ENCODE results near the gene TM4SF4.

Gene TM4SF4

GRCh38 chr3:149515249-149515648 lies 40.8 kb downstream of the TM4SF4 start:
- no peak for DNase-seq

DNA sequence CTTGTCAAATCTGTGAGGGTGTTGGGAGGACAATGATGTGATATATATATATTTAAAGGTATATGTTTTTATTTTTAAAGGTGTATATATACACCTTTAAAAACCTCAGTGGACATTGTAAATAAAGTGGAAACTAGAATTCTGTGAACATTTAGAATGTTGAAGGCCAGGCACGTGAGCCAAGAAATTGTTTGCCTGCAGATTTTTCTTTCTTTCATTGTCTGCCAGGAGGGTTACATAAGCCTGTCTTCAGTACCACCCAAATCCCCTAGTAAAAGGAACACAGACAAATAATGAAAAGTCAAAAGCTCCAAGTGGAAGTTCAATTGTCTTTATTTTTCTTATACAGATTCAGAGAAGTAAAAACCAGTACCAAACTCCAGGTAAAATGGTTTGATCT lies 42.4 kb downstream of the TM4SF4 start:
- no peak for DNase-seq

DNA sequence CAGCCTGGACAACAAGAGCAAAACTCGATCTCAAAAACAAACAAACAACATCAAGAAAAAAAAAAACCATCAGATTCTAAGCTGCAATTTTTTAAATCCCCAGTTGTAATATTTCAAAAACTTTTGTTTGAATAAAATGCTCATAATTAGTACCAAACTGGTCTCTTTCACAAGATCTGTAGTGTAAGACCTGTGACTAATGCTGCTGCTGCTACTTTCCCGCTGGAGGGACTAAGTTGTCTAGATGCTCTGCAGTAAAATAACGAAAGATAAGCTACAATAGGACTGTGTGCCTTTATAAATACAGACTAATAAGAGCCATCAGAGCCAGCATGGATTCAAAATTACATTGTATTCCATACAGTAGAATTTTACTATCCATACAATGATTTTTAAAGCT lies 45.4 kb downstream of the TM4SF4 start:
- DNase-seq: no peak

DNA sequence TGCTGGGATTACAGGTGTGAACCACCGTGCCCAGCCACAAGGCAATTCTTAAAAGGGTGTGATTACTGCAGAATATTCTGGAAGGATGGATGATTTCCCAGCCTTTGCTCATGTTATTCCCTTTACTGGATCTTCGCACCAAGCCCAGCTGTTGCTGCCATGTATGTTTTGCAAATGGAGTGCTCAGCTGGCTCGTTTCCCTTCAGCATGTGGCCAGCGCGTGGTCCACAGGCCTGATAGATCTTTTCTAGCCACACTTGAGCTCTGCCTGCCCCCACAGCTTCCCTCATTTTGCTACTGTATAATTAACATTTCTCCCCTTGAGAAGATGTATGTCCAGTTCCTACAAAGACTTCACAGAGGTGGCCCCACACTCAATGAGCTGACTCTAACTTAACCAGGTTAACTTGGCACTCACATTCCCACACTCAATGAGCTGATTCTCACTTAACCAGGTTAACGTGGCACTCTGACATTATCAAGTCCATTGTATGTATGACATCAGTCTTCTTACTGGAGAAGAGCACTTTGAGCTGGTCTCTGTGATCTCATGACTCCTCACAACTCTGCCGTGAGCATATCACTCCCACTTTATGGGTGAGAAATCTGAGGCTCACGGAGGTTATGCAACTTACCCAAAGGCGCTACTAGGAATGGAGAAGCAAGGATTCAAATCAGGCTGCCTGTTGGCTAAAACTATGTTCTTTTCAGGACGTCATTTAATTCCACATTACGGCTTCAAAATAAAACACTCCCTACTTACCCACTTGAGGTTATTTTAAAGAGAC lies 49.2 kb downstream of the TM4SF4 start:
- no peak for DNase-seq

- peak; percentile 63 for DNase-seq
Observed at GRCh38 chr3:149527531-149528339, 53.2 kb downstream of the TM4SF4 start.

DNA sequence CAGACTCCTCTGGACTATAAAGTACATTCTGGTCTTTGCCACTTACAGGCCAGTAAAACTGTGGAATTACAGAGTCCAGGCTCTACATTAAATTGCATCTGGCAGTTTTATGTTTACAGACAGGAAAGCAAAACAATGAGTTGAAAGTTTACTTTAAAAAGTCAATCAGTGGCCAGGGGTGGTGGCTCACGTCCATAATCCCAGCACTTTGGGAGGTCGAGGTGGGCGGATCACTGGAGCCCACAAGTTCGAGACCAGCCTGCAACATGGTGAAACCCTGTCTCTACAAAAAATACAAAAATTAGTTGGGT lies 53.8 kb downstream of the TM4SF4 start:
- no peak for DNase-seq

GRCh38 chr3:149529099-149529498 lies 54.6 kb downstream of the TM4SF4 start:
- DNase-seq: no peak

- DNase-seq: no peak
Observed at GRCh38 chr3:149532489-149533180, 58.1 kb downstream of the TM4SF4 start.

DNA sequence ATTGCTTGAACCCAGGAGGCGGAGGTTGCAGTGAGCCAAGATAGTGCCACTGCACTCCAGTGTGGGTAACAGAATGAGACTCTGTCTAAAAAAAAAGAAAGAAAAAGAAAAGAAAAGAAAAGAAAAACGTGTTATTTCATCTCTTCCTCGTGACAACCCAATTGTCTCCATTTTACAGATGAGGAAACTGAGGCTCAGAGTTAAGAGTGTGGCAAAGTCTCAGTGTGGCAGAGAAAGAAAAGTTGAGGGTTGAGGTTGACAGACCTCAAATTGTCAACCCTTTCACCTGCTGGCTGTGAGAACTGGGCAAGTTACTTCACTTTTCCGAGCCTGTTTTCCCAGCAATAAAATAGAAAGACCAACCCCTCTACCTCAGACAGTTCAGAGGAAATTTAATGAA lies 59.6 kb downstream of the TM4SF4 start:
- DNase-seq: no peak

GRCh38 chr3:149534671-149535332 lies 60.3 kb downstream of the TM4SF4 start:
- peak; percentile 68 for DNase-seq

DNA sequence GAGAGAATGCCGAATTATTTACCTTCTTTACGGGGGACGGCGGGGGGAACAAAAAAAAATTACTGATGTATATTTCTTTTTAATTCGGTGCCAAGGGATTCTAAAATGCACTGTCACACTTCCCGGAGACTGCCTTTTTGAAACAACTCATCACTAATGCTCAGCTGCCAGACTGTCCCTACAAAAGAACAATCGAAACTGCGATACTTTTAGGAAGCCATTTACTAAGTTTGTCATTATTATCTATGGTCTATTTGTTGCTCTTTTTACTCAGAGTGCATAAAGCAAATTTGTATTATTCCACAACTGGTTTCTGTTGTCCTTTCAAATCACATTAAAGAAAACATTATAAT lies 60.8 kb downstream of the TM4SF4 start:
- peak; percentile 67 for DNase-seq

GRCh38 chr3:149536429-149536828 lies 61.9 kb downstream of the TM4SF4 start:
- DNase-seq: no peak

- DNase-seq: no peak
Observed at GRCh38 chr3:149538371-149538770, 63.9 kb downstream of the TM4SF4 start.

GRCh38 chr3:149541091-149541491 lies 66.6 kb downstream of the TM4SF4 start:
- DNase-seq: no peak

- DNase-seq: no peak
Observed at GRCh38 chr3:149542375-149543312, 68.1 kb downstream of the TM4SF4 start.

DNA sequence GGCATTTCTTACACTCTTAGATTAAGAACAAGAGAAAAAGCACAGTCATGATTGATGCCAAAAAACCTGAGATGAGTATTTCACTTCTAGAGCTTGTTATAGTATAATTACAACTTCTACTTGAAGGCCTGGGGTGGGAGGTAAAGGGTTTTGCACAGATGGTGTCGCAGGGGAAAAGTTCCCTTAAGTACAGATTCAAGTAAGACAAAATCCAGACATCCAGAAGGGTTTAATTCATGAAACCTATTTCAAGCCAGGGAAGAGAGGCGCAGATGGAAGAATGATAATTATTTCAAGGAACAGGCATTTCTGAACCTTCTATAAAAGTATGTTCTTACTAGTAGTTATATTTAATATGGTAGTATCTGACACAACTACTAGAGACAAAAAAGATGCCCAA lies 70.6 kb downstream of the TM4SF4 start:
- DNase-seq: no peak

- DNase-seq: no peak
Observed at GRCh38 chr3:149547413-149547812, 72.9 kb downstream of the TM4SF4 start.

- no peak for DNase-seq
Observed at GRCh38 chr3:149547954-149548668, 73.6 kb downstream of the TM4SF4 start.

DNA sequence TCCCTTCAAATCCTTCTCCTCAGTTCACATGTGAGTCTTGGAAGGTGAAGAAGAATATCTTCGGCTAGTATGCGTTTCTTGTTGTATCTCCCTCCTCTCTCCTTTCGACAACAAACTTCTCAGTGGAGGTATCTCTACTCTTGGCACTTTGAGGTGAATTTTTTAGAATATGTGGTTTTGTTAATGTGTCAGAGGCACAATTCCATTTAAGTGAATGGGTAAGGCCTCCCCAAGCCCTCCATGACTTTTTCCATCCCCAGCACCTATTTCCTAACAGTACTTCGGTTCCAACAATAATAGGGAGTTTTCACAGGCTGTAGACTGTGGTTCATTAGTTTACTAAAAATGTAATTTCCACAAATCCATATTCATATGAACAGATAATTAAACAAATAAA lies 74.2 kb downstream of the TM4SF4 start:
- DNase-seq: no peak

- DNase-seq: no peak
Observed at GRCh38 chr3:149551500-149551899, 77.0 kb downstream of the TM4SF4 start.

DNA sequence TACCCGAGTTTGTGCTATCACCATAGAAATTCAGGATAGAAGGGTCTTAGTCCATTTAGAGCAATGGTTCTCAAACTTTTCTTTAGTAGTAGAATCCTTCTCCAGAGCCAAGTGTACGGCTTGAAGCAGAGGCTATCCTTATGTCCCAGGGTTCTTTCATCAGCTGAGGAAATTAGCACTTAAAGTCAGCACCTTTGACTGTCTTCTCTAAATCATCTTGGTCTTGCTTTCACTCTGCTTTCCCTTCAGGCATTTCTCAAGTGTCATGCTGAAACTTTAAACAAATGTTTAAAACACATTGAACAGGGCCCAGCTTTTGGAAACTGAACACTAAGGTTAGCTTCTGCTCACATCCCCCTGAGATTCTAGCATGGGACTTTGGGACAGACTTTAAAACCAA lies 78.2 kb downstream of the TM4SF4 start:
- no peak for DNase-seq

Data from NCI-H69 (cell line).